ENCODE measurements around the gene KRT20.

KRT20 gene

DNA sequence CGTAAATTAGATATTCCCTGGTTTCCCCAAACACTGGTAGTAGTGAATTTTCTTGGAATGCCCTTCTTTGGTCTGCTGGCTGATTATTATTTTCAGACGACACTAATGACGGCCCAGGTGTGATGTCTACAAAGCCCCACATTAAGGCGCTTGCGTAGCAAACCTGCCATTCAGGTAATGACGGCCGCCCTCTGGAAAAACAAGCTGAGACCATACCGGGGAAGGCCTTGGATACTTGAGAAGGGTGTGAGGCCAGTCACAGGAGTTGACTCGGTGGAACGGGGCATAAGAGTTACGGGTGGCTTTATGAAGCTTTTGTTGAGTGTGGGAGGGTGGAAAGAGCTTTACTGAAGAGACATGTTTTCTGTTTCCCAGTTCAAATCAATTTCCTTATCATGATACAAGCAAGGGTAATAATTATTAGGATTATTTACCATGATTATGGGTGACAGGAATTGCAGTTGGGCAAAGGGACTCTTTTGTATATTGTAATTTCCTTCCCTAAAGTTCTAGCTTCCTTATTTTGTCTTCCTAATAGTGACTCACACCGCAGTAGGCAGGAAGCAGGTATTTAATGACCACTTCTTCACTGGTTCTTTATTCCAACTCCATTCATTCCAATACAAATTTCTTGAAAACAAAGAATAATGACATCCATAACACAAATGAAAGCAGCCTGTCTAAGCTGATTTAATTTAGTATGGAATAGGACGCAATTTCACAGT, 27.6 kb upstream of the KRT20 start:
- Histone ChIP-seq H3K4me2 (ENCODE audit: low read length) (no peak overlapping the region), H3K9ac (ENCODE audit: low read depth, low read length) (no peak overlapping the region), H3K27me3 (ENCODE audit: control insufficient read depth, insufficient read depth, low read length) (no peaks in the 10 kb centered on the region), H3K4me1 (ENCODE audit: control insufficient read depth, insufficient read depth, low read length) (peaks cover 67% of the 10 kb centered on the region), H3K9me3 (replicated peaks; ENCODE audit: low read length) (no peaks in the 10 kb centered on the region), H3K4me3 (ENCODE audit: low read length) (no peak overlapping the region), H3K36me3 (ENCODE audit: insufficient read depth, low read length) (no peaks in the 10 kb centered on the region)

DNA sequence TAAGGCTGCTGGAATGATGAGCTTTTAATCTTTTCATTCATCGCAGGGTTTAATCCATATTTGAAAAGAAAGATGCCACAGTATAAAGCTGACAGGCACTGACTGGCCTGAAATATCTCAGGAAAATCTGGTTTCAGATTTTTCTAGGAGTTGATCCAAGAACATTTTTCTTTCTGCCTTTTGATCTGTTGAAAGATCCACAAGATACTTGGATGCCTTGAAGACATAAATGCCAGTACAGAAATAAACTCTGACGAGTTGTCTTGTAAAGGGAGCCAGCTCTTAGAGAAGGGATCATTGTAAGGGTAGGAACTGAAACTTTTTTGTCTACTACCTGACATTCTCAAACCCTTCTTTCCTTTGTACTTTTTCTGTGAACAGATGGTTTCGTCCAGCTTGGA, 25.4 kb upstream of the KRT20 start:
- H3K4me1 ChIP-seq (ENCODE audit: control insufficient read depth, insufficient read depth, low read length) = peaks cover 56% of the 10 kb centered on the region
- no peaks in the 10 kb centered on the region for H3K9me3 ChIP-seq (replicated peaks; ENCODE audit: low read length)
- peak overlapping the region; percentile 12 for H3K4me3 ChIP-seq (ENCODE audit: low read length)
- peak overlapping the region; percentile 47 for H3K4me2 ChIP-seq (ENCODE audit: low read length)
- peak overlapping the region; percentile 84 for H3K9ac ChIP-seq (ENCODE audit: low read depth, low read length)
- H3K36me3 ChIP-seq (ENCODE audit: insufficient read depth, low read length) = no peaks in the 10 kb centered on the region
- H3K27me3 ChIP-seq (ENCODE audit: control insufficient read depth, insufficient read depth, low read length) = no peaks in the 10 kb centered on the region

DNA sequence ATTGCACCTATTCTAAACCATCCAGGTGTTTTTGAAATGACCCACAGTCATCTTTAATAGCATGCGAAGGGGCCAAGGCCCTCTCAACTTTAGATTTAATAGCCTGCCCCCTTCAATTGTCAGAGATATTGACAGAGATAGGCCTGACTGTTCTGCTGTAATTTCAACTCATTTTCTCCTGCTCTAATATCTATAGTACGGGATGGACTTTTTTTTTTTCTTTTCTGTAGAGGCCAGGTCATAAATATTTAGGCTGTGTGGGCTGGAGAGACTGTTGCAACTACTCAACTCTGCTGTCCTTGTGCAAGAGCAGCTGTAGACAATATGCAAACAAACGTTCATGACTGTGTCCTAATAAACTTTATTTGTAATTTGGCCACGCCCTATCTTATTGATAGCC, 24.7 kb upstream of the KRT20 start:
- H3K4me3 ChIP-seq (ENCODE audit: low read length) = peak overlapping the region; percentile 12
- no peaks in the 10 kb centered on the region for H3K27me3 ChIP-seq (ENCODE audit: control insufficient read depth, insufficient read depth, low read length)
- no peaks in the 10 kb centered on the region for H3K36me3 ChIP-seq (ENCODE audit: insufficient read depth, low read length)
- peak overlapping the region; percentile 84 for H3K9ac ChIP-seq (ENCODE audit: low read depth, low read length)
- H3K4me2 ChIP-seq (ENCODE audit: low read length) = peak overlapping the region; percentile 47
- H3K4me1 ChIP-seq (ENCODE audit: control insufficient read depth, insufficient read depth, low read length) = peaks cover 52% of the 10 kb centered on the region
- H3K9me3 ChIP-seq (replicated peaks; ENCODE audit: low read length) = no peaks in the 10 kb centered on the region

DNA sequence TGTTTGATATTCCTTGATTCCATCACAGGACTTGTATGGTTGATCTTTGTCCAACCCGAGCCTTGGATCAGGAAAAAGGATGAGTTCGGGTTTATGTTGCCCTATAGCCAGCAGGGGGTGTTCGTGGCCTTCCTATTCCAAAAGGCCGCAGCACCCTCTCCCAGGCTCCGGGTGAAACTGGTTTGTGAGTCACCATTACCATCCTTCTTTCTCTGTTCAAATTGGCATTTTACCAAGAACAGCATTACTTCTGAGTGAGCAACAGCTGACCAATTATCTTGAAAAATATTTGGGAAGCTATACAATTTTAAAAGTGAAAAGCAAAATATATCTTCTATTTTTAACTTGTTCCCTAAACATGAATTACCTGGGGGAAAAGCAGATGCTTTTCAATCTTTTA, 24.3 kb upstream of the KRT20 start:
- no peaks in the 10 kb centered on the region for H3K36me3 ChIP-seq (ENCODE audit: insufficient read depth, low read length)
- no peak overlapping the region for H3K4me3 ChIP-seq (ENCODE audit: low read length)
- H3K27me3 ChIP-seq (ENCODE audit: control insufficient read depth, insufficient read depth, low read length) = no peaks in the 10 kb centered on the region
- peak overlapping the region; percentile 47 for H3K4me2 ChIP-seq (ENCODE audit: low read length)
- peaks cover 51% of the 10 kb centered on the region for H3K4me1 ChIP-seq (ENCODE audit: control insufficient read depth, insufficient read depth, low read length)
- no peaks in the 10 kb centered on the region for H3K9me3 ChIP-seq (replicated peaks; ENCODE audit: low read length)
- peak overlapping the region; percentile 84 for H3K9ac ChIP-seq (ENCODE audit: low read depth, low read length)

DNA sequence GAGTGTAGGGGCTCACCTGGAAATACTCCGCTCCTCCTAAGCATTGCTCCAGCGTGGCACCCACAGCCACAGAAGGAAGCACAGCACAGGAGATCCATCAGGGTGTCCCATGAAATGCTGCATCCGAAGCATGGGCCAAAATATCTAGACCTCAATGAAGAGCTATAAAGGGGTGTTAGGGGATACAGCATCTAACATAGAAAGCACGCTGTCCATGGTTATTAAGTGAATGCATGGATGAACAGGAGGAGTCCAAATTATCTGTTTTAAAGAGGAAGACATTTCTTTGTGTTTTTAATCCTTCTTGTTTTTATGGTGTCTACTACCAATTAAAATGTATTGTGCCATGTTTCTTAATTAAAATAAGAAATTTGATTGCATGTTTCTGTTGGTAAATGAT, 21.6 kb upstream of the KRT20 start:
- Histone ChIP-seq H3K36me3 (ENCODE audit: insufficient read depth, low read length) (no peaks in the 10 kb centered on the region), H3K4me1 (ENCODE audit: control insufficient read depth, insufficient read depth, low read length) (peaks cover 55% of the 10 kb centered on the region), H3K4me3 (ENCODE audit: low read length) (no peak overlapping the region), H3K9me3 (replicated peaks; ENCODE audit: low read length) (no peaks in the 10 kb centered on the region), H3K27me3 (ENCODE audit: control insufficient read depth, insufficient read depth, low read length) (no peaks in the 10 kb centered on the region), H3K9ac (ENCODE audit: low read depth, low read length) (no peak overlapping the region), H3K4me2 (ENCODE audit: low read length) (no peak overlapping the region)

DNA sequence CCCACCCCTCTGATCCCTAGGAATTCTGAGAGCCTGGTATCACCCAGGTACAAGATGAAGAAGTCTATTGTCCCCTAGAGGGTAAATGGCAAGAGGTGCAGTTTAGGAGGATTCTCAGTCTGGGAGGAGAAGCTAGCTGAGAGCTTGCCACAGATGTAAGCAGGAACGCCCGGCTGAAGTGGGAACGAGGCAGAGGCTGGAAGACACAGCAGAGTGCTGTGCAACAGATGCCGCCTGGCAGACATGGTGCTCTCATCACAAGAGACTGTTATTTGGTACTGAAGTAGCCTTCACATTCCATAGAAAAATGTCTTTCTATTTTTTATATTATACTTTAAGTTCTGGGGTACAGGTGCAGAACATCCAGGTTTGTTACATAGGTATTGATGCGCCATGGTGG, 20.3 kb upstream of the KRT20 start:
- peaks cover 45% of the 10 kb centered on the region for H3K4me1 ChIP-seq (ENCODE audit: control insufficient read depth, insufficient read depth, low read length)
- no peak overlapping the region for H3K9ac ChIP-seq (ENCODE audit: low read depth, low read length)
- H3K4me3 ChIP-seq (ENCODE audit: low read length) = no peak overlapping the region
- H3K4me2 ChIP-seq (ENCODE audit: low read length) = no peak overlapping the region
- no peaks in the 10 kb centered on the region for H3K27me3 ChIP-seq (ENCODE audit: control insufficient read depth, insufficient read depth, low read length)
- H3K9me3 ChIP-seq (replicated peaks; ENCODE audit: low read length) = no peaks in the 10 kb centered on the region
- no peaks in the 10 kb centered on the region for H3K36me3 ChIP-seq (ENCODE audit: insufficient read depth, low read length)

DNA sequence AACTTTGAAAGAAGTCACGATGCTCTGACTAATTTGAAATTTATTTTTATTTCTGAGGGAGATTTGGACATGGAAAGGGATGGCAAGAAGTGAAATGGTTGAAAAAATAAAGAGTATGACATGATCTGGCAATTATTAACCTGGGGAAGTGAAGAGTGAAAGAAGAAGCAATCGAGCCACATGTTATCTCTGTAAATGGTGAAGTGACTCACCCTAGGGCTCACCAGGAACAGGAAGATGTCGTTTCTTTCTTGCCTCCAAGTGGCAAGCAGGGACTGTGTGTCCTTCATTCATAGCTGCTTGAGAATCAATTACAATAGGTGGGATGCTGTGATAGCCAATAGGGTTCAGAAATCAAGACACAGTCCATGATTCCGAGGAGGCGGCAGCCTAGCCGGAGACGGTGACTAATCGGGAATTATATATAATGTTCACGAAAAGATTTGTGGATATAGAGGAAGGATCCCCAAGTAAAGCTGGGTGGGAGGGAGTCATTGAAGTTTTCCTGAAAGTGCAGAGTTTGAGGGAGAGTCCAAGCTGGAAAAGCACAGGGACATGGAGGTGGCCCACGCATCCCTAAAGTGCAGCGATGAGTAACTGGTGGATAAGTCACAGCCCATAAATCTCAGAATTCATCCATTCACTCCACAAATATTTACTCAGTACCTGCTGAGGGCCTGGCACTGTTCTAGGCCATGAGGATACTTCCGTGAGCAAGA, 18.2 kb upstream of the KRT20 start:
- H3K4me3 ChIP-seq (ENCODE audit: low read length) = peak overlapping the region; percentile 31
- peak overlapping the region; percentile 55 for H3K9ac ChIP-seq (ENCODE audit: low read depth, low read length)
- H3K27me3 ChIP-seq (ENCODE audit: control insufficient read depth, insufficient read depth, low read length) = no peaks in the 10 kb centered on the region
- H3K36me3 ChIP-seq (ENCODE audit: insufficient read depth, low read length) = no peaks in the 10 kb centered on the region
- peak overlapping the region; percentile 73 for H3K4me2 ChIP-seq (ENCODE audit: low read length)
- no peaks in the 10 kb centered on the region for H3K9me3 ChIP-seq (replicated peaks; ENCODE audit: low read length)
- H3K4me1 ChIP-seq (ENCODE audit: control insufficient read depth, insufficient read depth, low read length) = peaks cover 29% of the 10 kb centered on the region

DNA sequence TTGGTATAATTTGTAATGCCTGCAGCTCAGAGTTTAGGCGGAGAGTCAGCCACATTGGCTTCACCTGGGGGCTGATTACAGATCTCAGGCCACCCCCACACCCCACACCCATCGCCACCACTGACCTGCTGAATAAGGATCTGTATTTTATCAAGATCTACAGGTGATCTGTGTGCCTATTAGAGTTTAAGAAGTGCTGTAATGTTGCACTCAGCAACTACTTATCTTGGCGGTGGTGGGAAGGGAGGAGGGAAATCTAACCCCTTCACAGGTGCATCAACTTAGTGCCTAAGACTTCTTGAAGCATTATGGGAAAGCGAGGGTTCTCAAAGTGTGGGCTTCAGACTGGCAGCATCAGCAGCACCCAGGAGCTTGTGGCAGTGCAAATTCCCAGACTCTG, 17.5 kb upstream of the KRT20 start:
- Histone ChIP-seq H3K9ac (ENCODE audit: low read depth, low read length) (peak overlapping the region; percentile 55), H3K36me3 (ENCODE audit: insufficient read depth, low read length) (no peaks in the 10 kb centered on the region), H3K27me3 (ENCODE audit: control insufficient read depth, insufficient read depth, low read length) (no peaks in the 10 kb centered on the region), H3K4me2 (ENCODE audit: low read length) (peak overlapping the region; percentile 73), H3K4me1 (ENCODE audit: control insufficient read depth, insufficient read depth, low read length) (peaks cover 26% of the 10 kb centered on the region), H3K4me3 (ENCODE audit: low read length) (peak overlapping the region; percentile 41), H3K9me3 (replicated peaks; ENCODE audit: low read length) (no peaks in the 10 kb centered on the region)

DNA sequence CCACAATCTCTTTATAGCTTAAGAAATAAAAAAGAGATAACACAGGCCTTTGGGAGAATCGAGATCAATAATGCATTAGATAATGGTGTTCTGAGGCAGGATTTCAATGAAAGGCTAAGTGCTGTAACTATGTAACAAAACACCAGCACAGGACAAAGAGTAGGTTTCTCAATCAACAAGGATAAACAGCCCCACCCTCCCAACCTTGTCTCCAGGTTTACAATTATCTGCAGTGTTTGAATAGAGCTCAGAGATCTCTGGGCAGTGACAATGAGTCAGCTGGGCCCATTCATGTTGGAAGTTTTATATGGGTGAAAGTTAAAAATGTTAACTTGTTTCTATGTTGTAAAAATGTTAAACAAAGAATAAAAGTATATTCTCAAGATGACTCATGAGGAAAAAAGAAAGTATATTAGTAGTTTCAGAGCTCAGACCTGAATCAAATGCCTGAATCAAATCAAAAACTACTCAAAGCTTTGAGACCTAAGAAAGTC, 17.0 kb upstream of the KRT20 start:
- H3K27me3 ChIP-seq (ENCODE audit: control insufficient read depth, insufficient read depth, low read length) = no peaks in the 10 kb centered on the region
- H3K4me1 ChIP-seq (ENCODE audit: control insufficient read depth, insufficient read depth, low read length) = peaks cover 26% of the 10 kb centered on the region
- peak overlapping the region; percentile 73 for H3K4me2 ChIP-seq (ENCODE audit: low read length)
- H3K9ac ChIP-seq (ENCODE audit: low read depth, low read length) = peak overlapping the region; percentile 55
- H3K4me3 ChIP-seq (ENCODE audit: low read length) = peak overlapping the region; percentile 41
- H3K9me3 ChIP-seq (replicated peaks; ENCODE audit: low read length) = no peaks in the 10 kb centered on the region
- no peaks in the 10 kb centered on the region for H3K36me3 ChIP-seq (ENCODE audit: insufficient read depth, low read length)

DNA sequence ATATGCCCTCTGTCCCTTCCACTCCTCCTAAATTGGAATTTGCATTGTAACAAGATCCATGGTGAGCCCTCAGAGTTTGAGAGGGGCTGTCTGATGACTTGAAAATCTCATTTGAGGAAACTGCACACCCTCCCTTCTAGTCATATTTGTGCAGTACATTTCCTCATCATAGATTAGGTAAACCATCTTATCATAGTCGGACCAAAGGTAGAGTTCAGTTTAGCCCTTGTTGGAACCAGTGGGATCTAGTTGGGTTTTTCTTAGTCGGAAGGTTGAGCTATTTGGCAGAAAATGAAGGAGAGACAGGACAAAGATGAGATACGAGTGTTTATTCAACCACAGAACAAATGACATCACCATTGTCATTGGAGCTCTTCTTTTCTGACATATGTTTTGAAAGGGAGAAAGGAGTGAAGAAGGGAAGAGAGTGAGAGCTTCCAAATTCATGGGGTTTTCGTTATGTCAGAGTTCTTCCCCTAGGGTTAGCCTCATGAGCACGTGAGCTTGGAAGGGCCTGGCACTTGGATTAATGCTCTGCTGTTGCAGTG, 15.8 kb upstream of the KRT20 start:
- Histone ChIP-seq H3K9ac (ENCODE audit: low read depth, low read length) (no peak overlapping the region), H3K4me2 (ENCODE audit: low read length) (no peak overlapping the region), H3K36me3 (ENCODE audit: insufficient read depth, low read length) (no peaks in the 10 kb centered on the region), H3K27me3 (ENCODE audit: control insufficient read depth, insufficient read depth, low read length) (peaks cover 6% of the 10 kb centered on the region), H3K9me3 (replicated peaks; ENCODE audit: low read length) (no peaks in the 10 kb centered on the region), H3K4me3 (ENCODE audit: low read length) (no peak overlapping the region), H3K4me1 (ENCODE audit: control insufficient read depth, insufficient read depth, low read length) (peaks cover 26% of the 10 kb centered on the region)

DNA sequence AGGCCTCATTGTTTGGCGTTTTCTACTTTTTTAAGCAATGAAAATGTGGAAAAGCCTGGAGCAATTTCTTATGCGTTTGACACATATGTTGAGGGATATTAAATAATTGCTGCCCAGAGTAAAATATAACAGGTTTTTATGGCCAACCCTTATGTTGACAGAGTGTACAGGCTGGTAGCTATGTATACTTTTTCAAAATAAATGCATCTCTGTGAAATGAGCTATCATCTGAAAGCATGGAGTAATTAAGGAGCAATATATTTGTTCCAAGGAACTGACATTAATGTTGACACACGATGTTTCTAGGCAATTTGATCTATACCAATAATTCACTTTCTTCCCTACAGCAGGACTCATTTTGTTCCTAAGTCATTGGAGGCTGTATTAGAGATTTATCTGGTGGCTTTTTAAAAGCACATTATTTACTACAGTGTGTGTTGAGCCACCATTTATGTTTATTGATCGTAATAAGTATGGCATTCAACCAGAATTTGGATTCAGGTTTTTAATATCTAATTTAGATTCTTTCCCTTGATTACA, 11.9 kb upstream of the KRT20 start:
- H3K36me3 ChIP-seq (ENCODE audit: insufficient read depth, low read length) = no peaks in the 10 kb centered on the region
- peaks cover 3% of the 10 kb centered on the region for H3K4me1 ChIP-seq (ENCODE audit: control insufficient read depth, insufficient read depth, low read length)
- H3K27me3 ChIP-seq (ENCODE audit: control insufficient read depth, insufficient read depth, low read length) = peaks cover 30% of the 10 kb centered on the region
- no peak overlapping the region for H3K4me3 ChIP-seq (ENCODE audit: low read length)
- H3K9me3 ChIP-seq (replicated peaks; ENCODE audit: low read length) = no peaks in the 10 kb centered on the region
- H3K4me2 ChIP-seq (ENCODE audit: low read length) = no peak overlapping the region
- no peak overlapping the region for H3K9ac ChIP-seq (ENCODE audit: low read depth, low read length)
